ENCODE results near the gene PTBP1.
A peak's percentile ranks its signal among the peaks of the same experiment; 100 is the strongest.

PTBP1 gene

DNA sequence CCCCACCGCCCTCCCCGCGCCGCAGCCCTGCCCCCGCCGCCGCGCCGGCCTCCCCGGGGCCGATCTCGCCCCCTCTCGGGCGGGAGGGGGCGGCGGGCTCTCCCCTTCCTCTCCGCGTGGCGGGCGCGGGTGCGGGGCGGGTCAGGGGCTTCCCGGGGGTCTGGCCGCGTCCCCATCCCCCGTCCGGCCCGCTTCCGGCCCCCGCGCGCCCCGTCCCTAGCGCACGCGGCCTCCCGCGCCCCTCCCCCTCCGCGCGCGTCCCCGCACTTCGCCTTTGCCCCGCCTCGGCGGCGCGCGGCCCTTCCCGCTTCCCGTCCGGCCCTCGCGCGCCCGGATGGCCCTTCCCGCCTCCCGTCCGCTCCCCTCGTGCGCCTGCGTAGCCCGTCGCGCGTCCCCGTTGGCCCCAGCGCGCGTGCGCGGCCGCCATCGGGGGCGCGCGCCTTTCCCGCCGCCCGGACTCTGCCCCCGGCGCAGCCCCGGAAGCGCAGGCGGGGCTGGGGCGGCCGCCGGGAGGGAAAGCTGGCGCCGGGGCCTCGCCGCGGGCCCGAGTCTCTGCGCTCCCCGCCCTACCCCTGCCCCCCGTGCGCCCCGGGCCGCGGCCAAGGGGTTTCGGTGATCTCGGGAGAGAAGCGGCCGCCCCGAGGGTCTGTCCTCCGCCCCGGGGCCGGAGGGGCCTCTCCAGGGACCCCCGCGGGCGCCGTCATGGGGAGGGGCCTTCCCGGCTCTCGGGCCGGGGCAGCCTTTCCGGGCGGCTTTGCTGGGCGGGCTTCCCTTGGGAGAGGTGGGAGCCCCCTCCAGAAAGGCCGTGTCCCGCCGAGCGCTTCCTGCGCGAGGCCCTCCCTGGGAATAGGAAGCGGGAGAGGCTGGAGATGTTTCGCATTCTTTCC lies 519 bp downstream of the PTBP1 start:
- DNase-seq (ENCODE audit: low read depth, low spot score), result peak; percentile 69

DNA sequence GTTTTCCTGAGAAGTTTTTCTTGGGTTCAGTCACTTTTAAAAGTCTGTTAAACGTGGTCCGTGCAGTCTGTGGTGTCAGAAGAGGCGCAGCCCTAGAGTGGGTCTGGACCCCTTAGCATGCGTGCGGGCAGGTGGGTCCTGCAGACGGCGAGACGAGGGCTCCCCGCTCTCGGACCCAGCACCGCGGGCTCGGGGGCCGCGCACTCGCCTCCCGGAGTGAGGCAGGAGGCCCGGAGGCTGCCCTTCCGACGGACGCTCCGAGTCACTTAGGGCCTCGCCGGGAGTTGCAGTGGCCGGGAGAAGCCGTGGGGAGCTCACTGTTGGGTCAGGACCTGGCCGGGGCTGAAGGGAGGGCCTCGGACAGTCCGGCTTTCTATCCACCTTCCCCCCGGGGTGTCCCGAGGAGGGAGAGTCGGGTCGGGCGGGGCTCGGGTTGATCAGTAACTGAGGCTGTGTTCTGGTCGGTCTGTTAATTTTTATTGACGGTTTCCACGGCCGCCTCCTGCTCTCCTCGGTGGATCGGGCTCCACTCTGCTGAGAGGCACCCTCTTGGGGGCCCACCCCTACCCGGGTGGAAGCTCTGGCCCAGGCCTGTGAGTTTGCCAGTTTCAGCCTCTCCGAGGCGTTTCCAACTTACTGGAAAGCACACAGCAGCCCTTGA lies 1.3 kb downstream of the PTBP1 start:
- no peak for DNase-seq (ENCODE audit: low read depth, low spot score)

DNA sequence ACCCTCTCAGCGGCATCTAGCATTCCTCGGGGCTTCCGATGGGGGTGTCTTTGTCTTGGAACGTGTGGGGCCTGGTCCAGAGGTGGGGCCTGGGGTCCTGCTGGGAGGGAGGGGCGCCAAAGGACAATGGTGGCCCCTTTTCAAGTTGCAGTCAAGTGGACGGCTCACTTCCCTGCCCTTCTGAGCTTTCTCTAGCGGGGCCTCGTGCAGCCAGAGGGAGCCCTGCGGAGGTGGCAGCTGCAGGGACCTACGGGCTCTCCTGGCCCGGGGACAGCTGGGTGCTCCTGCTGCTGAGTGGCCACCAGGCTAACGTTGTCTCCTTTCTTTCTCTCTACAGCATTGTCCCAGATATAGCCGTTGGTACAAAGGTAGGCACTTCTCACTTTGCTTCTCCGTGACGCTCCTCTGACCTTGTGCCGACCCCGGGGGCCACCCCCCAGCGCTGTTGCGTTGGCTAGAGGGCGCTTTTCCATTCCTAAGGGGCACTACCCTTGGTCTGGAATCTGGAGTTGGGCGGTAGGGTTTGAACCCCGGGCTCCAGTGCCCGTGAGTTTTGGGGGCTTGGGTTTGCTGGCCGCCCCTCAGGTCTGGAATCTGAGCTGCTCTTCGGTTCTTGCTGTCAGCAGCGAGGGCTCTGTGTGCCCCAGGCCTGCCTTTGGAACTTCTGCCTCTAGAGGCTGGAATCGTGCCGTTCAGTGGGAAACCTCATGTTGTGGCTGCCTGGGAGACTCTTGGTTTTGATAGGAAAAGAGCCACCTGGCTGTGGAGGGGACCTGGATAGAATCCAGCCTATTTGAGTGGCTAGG lies 2.0 kb downstream of the PTBP1 start:
- no peak for DNase-seq (ENCODE audit: low read depth, low spot score)

DNA sequence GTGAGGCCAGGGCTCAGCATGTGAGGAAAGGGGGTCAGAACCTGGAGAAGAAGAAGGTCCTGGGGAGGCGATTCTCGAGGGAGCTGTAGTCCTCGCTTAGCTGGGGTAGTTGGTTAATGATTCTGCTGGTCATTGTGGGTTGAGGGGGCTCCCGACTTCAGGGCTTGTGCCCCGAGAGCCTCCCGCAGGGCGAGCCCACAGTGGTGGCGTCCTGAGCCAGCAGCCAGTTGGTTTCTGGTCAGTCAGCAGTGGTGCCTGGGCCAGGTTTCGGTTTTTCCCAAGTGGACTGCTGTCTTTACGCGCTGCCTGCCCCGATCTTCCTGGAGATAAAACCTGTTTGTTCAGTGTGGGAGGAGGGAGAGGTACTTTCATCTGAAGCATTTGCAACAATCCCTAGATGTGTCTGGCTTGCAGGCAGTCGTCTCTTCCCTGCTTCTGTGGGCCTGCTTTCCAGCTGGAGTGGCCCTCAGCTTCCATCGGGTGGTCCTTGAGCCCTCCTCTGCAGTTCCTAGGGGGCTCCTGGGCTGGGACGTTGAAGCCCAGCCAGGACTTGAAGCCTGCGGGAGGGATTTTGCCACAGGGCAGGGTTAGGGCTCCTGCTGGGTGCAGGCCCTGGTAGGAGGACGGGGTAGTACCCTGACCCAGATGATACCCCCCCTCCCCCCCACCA lies 3.2 kb downstream of the PTBP1 start:
- DNase-seq (ENCODE audit: low read depth, low spot score), result no peak

DNA sequence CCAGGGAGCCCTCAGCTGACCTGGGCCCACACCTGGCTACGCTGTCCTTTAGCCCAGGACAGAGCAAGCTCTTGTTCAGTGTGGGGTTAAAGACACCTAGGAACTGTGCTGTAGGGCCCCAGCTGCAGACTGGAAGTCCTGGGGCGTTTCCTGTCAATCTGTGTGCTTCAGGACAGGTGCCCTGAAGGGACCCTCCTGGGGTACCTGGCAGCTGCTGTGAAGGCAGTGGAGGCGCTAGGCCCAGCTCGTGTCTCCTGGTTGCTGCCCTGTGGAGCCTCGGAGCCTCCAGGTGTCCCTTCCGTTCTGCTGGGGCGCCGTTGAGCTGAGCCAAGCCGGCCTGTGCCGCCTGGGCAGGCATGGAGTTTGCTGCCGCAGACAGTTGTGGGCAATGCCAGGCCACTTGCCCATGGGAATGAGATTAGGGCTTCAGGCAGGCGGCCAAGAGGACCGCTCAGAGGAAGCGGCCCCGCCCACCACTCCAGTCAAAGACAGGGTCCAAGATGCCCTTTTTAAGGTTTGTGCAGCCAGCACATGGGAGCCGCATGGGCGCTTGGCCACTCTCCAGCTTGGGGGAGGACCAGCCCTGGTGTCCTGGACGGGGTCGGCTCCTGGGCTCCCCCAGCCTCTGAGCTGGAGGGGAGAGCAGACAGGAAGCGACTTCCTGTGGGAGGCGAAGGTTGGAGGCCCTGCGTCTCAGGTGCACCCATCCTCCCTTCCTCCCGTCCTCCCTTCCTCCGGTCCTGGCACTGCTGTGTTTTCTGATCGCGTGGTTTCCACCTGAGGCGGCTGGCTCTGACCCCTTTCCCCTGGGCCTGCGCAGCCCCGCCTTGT lies 4.0 kb downstream of the PTBP1 start:
- no peak for DNase-seq (ENCODE audit: low read depth, low spot score)

DNA sequence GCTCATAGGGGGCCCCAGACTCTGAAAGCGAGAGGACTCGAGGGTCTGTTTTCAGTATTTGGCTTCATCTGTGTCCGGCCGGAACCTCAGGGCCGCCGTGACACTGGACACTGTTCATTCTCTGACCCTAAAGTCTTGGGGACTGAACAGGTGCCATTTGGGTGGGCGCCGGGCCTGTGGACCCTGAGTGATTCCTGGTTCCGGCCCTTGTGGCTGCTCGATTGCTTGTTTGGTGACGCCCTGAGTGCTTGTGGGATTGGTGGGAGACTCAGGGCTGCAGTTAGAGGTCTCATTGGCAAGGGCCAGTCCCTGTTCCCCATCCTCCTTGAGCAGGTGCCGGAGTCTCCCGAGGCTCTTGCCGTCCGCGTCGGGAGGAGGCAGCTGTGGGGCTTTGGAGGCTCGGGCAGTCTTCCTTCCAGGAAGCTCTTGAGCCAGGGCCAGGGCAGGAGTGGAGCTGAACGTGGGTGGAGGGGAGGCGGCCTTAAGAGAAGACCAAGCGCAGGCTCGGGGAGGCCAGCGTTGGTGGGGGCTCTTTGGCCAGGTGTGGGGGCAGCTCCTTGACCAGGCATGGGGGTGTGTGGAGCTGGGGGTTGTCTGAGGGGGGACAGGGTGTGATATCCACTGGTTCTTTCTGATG lies 4.7 kb downstream of the PTBP1 start:
- no peak for DNase-seq (ENCODE audit: low read depth, low spot score)

DNA sequence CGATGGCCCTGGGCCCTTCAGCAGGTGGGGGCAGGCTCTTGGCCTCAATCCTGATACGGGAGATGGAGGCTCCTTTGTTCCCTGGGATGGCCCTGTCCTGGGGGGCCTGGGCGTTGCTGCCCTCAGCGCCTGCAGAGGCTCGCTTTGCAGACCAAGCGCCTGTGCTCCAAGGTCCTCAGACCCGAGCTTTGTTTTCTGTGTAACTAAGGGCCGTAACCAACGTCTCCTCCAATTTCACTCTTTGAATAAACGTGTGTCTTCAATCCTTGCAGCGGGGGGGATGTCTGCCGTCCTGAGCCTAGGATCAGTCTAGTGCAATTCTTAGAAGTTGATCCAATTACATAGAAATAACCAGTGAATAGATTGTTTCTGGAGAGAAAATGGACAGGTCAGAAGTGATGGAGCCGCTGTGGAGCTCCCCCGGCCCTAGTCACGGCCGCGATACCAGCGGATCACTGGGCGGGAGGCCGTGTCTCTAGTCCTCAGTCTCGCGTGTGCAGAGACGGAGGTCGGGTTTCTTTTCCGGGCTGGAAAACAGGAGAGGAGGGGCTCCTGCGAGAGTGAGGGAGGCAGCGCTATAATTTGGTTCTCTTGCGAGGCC lies 5.3 kb downstream of the PTBP1 start:
- DNase-seq (ENCODE audit: low read depth, low spot score), result no peak

DNA sequence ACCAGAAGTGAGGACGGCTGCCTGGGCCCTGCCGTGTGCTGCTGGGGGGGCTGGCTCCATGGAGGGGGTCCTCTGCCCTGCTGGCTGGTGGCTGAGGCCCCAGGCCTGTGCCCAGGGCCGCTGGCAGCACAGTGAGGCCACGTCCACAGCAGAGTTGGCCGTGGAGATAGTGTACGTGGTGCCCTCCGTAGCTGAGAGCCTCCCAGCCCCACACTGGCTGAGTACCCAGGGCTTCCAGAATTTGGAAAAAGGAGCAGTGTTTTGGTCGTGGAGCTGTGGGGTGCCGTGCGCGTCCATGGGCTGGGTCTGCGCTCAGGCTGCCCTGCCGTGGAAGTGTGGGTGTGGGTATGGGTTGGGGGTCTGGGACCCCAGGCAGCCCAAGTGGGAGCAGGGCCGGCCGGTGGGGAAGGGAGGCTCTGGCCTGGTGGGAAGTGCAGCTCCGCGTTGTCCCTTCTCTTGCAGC lies 5.9 kb downstream of the PTBP1 start:
- DNase-seq (ENCODE audit: low read depth, low spot score), result no peak

DNA sequence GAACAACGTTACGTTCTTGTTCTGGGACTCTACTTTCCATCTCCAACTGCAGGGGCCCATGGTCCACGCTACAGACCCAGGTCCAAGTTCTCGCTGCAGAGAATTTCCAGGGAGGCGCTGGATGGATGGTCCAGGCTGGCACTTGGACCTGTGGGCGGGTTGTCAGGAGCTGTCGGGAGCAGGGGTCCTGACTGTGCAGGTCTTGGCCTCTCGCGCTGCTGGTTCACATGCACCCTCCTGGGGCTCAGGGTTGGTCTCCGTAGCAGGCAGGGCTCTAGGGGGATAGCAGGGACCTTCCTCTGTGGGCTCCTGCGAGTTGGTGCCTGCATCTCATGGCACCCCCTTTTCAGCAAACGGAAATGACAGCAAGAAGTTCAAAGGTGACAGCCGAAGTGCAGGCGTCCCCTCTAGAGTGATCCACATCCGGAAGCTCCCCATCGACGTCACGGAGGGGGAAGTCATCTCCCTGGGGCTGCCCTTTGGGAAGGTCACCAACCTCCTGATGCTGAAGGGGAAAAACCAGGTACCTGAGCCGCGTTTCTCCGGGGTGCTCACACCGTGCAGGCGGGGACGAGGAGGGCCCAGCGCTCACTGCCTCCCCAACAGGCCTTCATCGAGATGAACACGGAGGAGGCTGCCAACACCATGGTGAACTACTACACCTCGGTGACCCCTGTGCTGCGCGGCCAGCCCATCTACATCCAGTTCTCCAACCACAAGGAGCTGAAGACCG lies 6.6 kb downstream of the PTBP1 start:
- DNase-seq (ENCODE audit: low read depth, low spot score), result no peak

DNA sequence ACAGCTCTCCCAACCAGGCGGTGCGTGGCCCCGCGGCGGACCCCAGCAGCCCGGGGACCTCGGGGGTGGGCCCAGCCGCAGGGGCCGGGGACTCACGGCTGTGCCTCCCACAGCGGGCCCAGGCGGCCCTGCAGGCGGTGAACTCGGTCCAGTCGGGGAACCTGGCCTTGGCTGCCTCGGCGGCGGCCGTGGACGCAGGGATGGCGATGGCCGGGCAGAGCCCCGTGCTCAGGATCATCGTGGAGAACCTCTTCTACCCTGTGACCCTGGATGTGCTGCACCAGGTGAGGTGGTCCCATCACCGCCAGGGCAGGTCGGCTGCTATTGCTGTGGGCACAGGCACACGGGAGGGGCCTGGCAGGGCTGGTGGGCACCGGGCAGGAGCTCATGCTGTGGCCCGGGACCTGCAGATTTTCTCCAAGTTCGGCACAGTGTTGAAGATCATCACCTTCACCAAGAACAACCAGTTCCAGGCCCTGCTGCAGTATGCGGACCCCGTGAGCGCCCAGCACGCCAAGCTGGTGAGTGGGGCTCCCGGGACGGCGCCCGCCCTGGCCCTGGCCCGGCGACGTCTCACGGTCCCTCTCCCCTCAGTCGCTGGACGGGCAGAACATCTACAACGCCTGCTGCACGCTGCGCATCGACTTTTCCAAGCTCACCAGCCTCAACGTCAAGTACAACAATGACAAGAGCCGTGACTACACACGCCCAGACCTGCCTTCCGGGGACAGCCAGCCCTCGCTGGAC lies 7.3 kb downstream of the PTBP1 start:
- no peak for DNase-seq (ENCODE audit: low read depth, low spot score)

DNA sequence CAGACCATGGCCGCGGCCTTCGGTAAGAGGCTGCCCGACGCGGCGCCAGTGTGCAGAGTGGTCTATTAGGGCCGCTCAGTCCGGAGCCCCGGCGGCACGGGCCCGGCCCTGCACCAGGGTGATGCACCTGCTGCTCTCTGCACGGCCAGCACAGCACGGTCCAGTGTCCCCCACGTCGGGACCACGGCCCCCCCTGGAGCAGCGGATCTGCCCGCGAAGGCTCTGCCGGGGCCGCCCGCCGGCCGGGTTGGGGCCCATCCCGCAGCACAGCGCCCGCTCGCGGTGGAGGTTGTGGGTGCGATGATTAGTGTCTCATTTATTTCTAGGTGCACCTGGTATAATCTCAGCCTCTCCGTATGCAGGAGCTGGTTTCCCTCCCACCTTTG lies 7.9 kb downstream of the PTBP1 start:
- DNase-seq (ENCODE audit: low read depth, low spot score), result no peak

DNA sequence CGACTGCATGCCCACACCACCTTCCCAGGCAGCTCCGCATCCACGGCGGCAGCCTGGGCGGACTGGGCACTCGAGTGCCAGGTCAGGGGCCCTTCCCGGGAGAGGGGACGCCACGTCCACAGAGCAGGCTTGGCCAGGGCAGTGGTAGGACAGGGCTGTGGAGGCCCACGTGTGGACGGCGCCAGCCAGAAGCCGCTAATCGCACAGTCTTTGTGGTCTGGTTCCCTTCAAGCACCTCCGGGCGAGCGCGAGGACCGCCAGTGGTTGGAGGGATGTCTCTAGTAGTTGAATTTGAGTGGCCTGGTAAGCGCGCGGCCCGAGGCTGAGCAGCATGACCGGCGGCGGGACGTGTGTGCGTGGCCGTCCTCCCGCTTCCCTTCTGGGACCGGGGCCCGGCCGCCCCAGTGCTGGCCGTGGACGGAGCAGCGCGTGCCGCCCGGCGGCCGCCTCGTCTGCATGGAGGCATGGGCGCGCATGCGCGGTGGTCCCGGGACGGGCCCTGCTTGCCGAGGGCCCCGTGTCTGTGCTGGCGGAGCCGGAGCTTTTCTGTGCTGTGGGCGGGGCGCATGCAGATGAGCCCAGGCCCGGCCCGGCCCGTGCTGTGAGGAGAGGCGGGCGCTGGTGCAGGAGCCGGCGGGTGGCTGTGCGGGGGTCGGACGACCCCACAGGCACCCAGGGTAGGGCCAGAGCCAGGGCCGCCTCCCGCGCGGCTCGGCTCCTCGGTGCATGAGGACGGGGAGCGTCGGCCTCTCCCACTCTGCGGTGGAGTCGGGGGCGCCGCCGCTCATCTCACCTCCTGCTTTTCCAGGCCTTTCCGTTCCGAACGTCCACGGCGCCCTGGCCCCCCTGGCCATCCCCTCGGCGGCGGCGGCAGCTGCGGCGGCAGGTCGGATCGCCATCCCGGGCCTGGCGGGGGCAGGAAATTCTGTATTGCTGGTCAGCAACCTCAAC lies 8.6 kb downstream of the PTBP1 start:
- no peak for DNase-seq (ENCODE audit: low read depth, low spot score)

DNA sequence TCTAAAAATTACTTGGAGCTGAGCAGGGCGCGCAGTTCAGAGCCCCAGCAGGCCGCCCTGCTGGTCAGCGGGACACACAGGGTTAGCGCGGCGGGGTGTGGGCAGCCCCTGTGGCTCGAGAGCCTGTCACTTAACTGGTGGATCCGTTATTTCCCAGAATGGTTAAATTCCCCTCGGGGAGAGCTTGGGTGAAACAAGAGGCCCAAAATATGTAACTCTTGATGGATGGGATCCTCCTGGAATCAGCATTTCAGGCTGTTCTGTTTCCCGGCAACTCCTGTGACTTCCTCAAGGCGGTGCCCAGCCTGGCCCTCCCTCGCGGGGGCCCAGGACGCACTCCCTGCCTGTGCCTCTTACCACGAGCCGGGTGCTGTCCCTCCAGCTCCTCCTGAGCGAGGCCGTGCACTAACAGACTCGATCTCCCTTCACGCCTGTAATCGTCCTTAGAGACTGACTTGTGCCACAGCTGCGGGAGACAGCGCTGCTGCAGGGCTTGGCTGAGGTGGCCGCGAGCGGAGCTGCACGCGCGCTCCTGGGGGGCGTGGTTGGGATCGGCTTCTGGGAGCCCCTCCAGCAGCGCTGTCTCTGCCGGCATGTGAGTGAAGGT lies 9.7 kb downstream of the PTBP1 start:
- no peak for DNase-seq (ENCODE audit: low read depth, low spot score)

DNA sequence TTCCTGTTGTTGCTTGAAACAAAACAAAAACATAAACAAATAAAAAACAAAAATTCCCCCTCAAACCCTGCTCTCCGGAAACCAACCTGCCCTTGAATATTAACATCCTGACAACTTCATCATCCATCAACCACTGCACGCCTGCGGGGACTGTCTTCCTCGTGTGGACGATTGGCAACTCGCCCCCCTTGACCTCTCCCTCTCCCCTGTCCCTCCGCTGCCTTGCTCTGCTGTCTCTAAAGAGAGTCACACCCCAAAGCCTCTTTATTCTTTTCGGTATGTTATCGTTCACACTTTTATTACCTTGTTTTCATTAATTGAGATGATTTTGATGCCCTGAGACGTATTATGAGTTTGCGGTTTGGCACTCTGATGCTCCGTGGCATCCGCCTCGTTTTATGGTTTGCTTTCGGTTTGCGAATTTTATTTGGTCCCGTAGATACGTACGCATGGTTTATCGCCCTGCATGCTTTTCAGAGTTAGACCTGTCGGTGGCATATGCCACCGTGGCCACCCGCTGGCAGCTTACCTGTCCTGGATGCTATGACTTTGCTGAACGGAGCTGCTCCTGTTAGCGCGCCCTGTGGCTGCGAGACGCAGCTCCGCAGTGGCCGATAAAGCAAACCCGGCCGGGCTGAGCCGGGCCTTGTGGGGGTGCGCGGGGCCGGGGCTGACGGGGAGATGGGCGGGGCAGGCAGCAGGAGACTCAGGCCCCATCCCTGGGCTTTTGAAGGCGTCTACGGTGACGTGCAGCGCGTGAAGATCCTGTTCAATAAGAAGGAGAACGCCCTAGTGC lies 10.6 kb downstream of the PTBP1 start:
- no peak for DNase-seq (ENCODE audit: low read depth, low spot score)

DNA sequence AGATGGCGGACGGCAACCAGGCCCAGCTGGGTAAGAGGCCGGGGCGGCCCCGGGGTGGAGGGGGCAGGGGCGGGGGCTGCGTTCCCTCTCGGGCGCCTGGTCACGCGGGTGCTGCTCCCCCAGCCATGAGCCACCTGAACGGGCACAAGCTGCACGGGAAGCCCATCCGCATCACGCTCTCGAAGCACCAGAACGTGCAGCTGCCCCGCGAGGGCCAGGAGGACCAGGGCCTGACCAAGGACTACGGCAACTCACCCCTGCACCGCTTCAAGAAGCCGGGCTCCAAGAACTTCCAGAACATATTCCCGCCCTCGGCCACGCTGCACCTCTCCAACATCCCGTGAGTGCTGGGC lies 11.1 kb downstream of the PTBP1 start:
- DNase-seq (ENCODE audit: low read depth, low spot score), result no peak

Measured in smooth muscle cell of the brain vasculature (primary cell).